NCI-H187 treated with DMSO at 0.1 percent for 48 hours (cell line): ENCODE results near the gene FFAR3.
"Not testable (repeated sequence)": the region's sequence is repeated elsewhere in the genome, so short reads cannot be mapped to it uniquely, and the experiment has no call there.

ENCODE experiments used
- DNase-seq: peaks from one replicate; lab custom pipeline; 2025; lab: John Stamatoyannopoulos, UW

FFAR3 gene

DNA sequence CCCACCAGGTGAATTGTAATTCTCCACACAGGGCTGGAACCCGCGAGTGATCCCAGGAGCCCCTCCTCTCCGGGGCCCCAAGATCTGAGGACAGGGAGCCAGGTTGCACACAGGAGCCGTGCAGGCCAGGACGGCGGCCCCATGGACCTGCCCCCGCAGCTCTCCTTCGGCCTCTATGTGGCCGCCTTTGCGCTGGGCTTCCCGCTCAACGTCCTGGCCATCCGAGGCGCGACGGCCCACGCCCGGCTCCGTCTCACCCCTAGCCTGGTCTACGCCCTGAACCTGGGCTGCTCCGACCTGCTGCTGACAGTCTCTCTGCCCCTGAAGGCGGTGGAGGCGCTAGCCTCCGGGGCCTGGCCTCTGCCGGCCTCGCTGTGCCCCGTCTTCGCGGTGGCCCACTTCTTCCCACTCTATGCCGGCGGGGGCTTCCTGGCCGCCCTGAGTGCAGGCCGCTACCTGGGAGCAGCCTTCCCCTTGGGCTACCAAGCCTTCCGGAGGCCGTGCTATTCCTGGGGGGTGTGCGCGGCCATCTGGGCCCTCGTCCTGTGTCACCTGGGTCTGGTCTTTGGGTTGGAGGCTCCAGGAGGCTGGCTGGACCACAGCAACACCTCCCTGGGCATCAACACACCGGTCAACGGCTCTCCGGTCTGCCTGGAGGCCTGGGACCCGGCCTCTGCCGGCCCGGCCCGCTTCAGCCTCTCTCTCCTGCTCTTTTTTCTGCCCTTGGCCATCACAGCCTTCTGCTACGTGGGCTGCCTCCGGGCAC is 6.7 kb upstream of the FFAR3 start:
- DNase-seq = no peak

DNA sequence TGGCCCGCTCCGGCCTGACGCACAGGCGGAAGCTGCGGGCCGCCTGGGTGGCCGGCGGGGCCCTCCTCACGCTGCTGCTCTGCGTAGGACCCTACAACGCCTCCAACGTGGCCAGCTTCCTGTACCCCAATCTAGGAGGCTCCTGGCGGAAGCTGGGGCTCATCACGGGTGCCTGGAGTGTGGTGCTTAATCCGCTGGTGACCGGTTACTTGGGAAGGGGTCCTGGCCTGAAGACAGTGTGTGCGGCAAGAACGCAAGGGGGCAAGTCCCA is 6.1 kb upstream of the FFAR3 start:
- DNase-seq = no peak

DNA sequence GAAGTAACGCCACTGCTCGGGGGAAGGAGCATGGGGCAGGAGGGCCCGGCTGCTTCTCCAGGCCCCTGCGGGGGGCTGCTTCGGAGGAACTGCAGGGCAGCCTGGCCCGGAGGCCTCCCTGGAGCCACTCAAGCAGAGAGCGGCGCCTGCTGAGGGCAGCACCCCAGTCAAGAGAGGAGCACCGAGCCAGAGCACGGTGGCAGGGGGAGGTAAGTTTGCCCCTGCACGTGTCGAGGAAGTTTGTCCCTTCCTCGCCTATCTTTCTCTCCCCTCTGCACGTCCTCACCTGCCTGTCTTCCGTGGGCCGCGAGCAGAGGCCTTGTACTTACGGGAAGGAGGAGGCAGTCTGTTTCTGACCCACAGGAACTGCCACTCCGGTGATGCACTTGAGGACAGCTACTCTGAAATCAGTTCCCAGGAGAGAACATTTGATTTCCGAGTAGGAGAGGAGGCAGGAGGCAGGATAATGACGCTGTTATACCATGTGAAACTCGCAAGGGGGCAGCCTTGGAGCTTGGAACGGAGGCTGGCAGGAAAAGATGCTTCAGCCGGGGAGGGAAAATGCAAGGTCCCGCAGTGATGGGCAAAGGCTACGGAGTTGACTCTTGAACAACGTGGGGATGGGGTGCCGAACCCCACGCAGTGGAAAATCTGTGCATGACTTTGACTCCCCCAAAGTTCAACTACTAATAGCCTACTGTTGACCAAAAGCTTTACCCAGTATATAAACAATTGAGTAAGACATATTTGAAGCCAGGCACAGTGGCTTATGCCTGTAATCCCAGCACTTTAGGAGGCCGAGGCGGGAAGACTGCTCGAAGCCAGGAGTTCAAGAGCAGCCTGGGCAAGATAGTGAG is 5.6 kb upstream of the FFAR3 start:
- DNase-seq = peak; percentile 17

- DNase-seq = no peak
Observed at GRCh38 chr19:35353635-35354034, 4.6 kb upstream of the FFAR3 start.

GRCh38 chr19:35354898-35355297 is 3.4 kb upstream of the FFAR3 start:
- no peak for DNase-seq

DNA sequence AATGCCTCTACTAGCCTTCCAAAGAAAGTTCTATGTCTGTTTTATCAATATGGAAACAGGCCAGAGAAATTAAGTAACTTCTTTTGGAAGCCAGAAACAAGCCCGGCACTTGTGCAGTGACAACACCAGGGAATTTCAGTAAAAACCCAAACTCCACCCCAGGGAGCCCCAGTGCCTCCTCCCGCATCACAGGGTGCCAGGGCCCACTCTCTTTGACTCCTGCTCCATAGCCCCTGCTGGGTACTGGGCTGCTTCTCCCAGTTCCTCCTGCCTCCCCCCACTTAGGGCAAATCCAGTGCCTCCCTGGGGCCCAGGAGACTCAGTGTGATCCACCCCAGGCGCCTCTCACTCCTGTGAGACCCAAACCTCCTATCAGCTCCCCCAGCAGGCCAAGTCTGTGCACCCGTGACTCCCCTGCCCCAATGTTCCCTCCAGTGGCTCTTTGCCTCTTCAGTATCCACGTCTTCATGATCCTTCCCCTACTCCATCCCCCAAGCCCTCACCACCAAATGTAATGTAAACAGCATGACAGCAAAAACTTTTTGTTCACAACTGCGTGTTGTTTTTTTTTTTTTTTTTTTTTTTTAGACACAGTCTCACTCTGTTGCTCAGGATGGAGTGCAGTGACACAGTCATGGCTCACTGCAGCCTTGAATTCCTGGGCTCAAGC is 2.3 kb upstream of the FFAR3 start:
- DNase-seq = no peak

GRCh38 chr19:35358834-35359233 is 574 bp downstream of the FFAR3 start:
- DNase-seq = not testable (repeated sequence)

GRCh38 chr19:35359395-35359794 is 1.1 kb downstream of the FFAR3 start:
- not testable (repeated sequence) for DNase-seq

- not testable (repeated sequence) for DNase-seq
Observed at GRCh38 chr19:35360081-35360480, 1.8 kb downstream of the FFAR3 start.

GRCh38 chr19:35360880-35361420 is 2.7 kb downstream of the FFAR3 start:
- DNase-seq = no peak

GRCh38 chr19:35362261-35363000 is 4.2 kb downstream of the FFAR3 start:
- DNase-seq = no peak

DNA sequence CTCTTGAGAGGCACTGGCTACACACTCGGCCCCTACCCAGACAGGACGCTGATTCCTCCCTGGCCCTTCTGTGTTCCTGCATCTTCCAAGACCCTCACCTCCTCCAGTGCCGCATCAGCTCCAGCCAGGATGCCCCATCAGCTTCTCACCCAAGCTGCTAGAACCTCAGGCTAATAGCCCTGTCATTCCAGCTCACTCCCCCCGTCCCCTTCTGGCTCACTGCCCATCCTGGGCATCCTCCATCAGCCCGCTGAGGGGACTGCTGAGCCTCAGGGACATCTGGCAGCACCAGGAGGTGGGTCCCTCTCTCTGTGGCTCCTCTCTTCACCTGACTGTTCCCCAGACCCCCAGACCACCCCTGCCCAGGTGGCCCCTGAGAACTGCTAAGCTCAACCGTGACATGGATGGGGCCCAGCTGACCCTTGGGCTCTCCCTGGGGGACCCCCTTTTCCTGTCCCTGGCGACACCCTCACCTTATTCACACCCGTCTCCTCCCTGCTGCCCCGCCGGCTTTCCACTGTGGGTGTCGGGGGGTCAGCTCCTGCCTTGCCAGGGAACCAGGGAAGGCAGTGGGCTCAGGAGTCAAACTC is 4.8 kb downstream of the FFAR3 start:
- DNase-seq = no peak

GRCh38 chr19:35363711-35364425 is 5.6 kb downstream of the FFAR3 start:
- no peak for DNase-seq

DNA sequence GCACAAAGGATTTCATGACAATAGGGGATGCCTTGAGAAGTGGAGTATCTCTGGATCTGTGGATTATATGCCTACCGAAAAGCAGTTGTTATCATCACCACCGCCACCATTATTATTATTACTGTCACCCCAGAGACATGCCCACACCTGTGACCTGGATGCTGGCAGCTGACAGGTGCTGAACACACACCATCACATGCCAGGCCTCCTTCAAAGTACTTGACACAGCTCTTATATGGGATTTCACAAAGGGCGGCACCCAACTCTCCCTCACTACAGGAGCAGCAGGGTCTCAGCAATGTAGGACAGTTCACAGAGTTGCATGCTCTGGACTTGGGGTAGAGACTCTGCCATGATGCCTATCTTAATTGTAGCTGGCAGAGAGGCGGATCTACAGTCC is 7.0 kb downstream of the FFAR3 start:
- DNase-seq = no peak

DNA sequence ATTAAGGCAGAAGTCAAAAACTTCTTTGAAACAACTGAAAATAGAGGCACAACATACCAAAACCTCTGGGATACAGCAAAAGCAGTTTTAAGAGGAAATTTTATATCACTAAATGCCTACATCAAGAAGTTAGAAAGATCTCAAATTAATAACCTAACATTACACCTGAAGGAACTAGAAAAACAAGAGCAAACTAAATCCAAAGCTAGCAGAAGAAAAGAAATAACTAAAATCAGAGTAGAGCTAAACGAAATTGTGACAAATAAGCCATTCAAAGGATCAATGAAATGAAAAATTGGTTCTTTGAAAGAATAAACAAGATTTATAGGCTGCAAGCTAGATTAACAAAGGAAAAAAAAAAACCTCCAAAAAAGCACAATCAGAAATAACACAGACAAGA is 10.1 kb downstream of the FFAR3 start:
- DNase-seq = no peak

- no peak for DNase-seq
Observed at GRCh38 chr19:35369522-35369921, 11.3 kb downstream of the FFAR3 start.

DNA sequence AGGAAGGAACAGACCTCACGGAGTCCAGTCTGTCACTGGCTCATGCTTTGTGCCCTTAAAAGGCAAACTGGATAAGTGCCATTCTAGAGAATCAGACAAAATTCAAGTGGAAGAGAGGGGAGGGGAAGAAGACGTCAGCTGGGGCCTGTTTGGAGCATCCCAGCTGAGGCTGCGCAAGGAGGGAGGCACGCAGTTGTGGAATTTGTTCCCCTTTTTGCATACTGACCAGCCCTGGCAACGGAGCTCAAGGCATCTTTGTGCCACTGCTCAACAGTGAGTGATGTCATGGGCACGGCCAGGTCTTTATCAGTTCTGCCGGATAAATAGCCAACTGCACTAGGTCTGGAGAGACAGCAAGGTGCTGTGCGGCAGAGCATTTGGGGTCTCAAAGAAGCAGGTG is 12.5 kb downstream of the FFAR3 start, which contains the start of gene GPR42:
Gene GPR42, plus strand, starts transcription at position 347 of the 400 bp plus-strand sequence. CDS start 292 bp downstream, outside the sequence.
- DNase-seq = no peak

DNA sequence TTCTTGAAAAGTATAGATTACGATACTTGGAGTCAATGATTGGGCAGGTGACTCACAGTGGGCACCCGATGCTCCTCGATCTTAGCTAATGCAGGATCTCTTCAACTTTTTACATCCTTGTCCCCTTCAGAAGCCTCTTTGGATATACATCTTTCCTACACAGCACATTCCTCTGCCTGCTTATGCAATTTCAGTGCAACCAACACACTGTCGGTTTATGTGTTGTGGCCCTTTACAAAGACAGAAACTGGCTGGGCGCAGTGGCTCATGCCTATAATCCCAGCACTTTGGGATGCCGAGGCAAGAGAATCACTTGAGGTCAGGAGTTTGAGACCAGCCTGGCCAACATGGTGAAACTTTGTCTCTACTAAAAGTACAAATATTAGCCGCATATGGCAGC is 15.2 kb downstream of the FFAR3 start:
- DNase-seq = no peak

- DNase-seq = not testable (repeated sequence)
Observed at GRCh38 chr19:35374031-35374430, 15.8 kb downstream of the FFAR3 start.

DNA sequence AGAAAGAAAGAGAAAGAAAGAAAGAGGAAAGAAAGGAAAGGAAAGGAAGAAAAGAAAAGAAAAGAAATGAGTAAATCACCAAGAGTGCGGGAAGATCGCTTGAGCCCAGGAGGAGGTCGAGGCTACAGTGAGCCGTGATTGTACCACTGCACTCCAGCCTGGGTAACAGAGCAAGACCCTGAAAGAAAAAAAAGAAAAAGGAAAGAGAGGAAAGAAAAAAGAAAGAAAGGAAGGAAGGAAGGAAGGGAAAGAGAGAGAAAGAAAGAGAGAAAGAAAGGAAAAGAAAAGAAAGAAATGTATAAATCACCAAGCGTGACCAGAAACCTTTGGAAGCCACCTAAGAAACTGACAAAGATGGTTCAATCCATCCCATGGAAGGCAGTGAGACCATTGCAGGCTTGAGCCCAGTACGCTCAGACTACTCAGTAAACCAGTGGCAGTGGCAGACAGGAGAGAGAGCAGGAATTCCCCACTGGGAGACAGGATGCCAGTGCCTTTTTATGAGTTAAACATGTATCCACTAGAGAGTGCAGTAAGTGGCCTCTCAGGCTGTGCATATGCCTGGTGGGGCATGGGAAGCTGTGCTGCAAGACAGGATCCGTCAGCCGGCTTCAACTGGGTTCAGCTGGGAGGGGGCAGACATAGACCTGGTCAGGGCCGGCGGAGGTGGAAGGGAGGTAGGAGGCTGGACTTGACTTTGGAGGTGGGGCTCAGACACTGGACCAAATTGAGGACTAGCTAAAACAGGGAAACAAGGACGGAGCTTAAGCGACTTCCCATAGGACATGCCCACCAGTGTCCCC is 17.4 kb downstream of the FFAR3 start:
- DNase-seq = no peak
